Mesendoderm (in vitro differentiated cells): ENCODE results near the gene KRT78.

Source experiments
- DNase-seq: peaks from one replicate; pipeline ENCODE4 v3.0.0; 2013
- H2AK5ac ChIP-seq: 2 replicates; pipeline ENCODE4 v1.6.1; 2013; ENCODE audit warnings: low read length, inconsistent platforms
- H2BK120ac ChIP-seq: 2 replicates; pipeline ENCODE4 v1.6.1; 2013; ENCODE audit warnings: low read depth, mild to moderate bottlenecking, low read length, moderate library complexity, mixed read lengths
- H2BK15ac ChIP-seq: replicated peaks from 2 replicates; pipeline ENCODE4 v1.6.1; 2013; ENCODE audit warnings: low read depth, mild to moderate bottlenecking, moderate library complexity
- H2BK5ac ChIP-seq: 2 replicates; pipeline ENCODE4 v1.6.1; 2013; ENCODE audit warnings: low read length, inconsistent platforms
- H3K18ac ChIP-seq: 2 replicates; pipeline ENCODE4 v1.6.1; 2013; ENCODE audit warnings: mild to moderate bottlenecking, low read length, mixed read lengths
- H3K23ac ChIP-seq: one replicate; pipeline ENCODE4 v1.6.1; 2013; ENCODE audit warnings: low read length
- H3K27ac ChIP-seq: 2 replicates; pipeline ENCODE4 v1.5.1; 2013; ENCODE audit warnings: low read depth, mild to moderate bottlenecking, inconsistent platforms, low read length, moderate library complexity
- H3K27me3 ChIP-seq: 2 replicates; pipeline ENCODE4 v1.6.1; 2013; ENCODE audit warnings: low read length, control low read depth, mild to moderate bottlenecking, inconsistent platforms; ENCODE audit not compliant: insufficient read depth, poor library complexity
- H3K36me3 ChIP-seq: 2 replicates; pipeline ENCODE4 v1.6.1; 2013; ENCODE audit warnings: low read length, inconsistent platforms; ENCODE audit not compliant: control insufficient read depth, insufficient read depth
- H3K4ac ChIP-seq: one replicate; pipeline ENCODE4 v1.6.1; 2013; ENCODE audit warnings: low read depth, mild to moderate bottlenecking, low read length, moderate library complexity
- H3K4me1 ChIP-seq: 2 replicates; pipeline ENCODE4 v1.6.1; 2013; ENCODE audit warnings: low read depth, low read length, inconsistent platforms; ENCODE audit not compliant: control insufficient read depth
- H3K4me2 ChIP-seq: 2 replicates; pipeline ENCODE4 v1.6.1; 2013; ENCODE audit warnings: low read length
- H3K4me3 ChIP-seq: 2 replicates; pipeline ENCODE4 v1.5.1; 2013; ENCODE audit warnings: mild to moderate bottlenecking, low read length
- H3K56ac ChIP-seq: one replicate; pipeline ENCODE4 v1.6.1; 2013; ENCODE audit warnings: low read length
- H3K79me1 ChIP-seq: 2 replicates; pipeline ENCODE4 v1.6.1; 2013; ENCODE audit warnings: low read length, inconsistent platforms
- H3K79me2 ChIP-seq: 2 replicates; pipeline ENCODE4 v1.6.1; 2013; ENCODE audit warnings: mild to moderate bottlenecking, low read length; ENCODE audit not compliant: control insufficient read depth, insufficient read depth
- H3K9ac ChIP-seq: 2 replicates; pipeline ENCODE4 v1.6.1; 2013; ENCODE audit warnings: low read length, inconsistent platforms
- H4K5ac ChIP-seq: one replicate; pipeline ENCODE4 v1.6.1; 2013; ENCODE audit warnings: low read length
- H4K8ac ChIP-seq: one replicate; pipeline ENCODE4 v1.6.1; 2013; ENCODE audit warnings: low read depth, mild to moderate bottlenecking, control low read depth, low read length, moderate library complexity
- WGBS: extraction: QIAGEN DNeasy Blood & Tissue Kit; methylation state at CpG from one replicate; pipeline ENCODE4 v1.1.7; 2013; ENCODE audit warnings: low lambda C conversion rate, missing lambda C conversion rate; ENCODE audit not compliant: insufficient coverage; ENCODE audit errors: extremely low coverage; 5-methylcytosine and 5-hydroxymethylcytosine counted together

KRT78 gene

DNA sequence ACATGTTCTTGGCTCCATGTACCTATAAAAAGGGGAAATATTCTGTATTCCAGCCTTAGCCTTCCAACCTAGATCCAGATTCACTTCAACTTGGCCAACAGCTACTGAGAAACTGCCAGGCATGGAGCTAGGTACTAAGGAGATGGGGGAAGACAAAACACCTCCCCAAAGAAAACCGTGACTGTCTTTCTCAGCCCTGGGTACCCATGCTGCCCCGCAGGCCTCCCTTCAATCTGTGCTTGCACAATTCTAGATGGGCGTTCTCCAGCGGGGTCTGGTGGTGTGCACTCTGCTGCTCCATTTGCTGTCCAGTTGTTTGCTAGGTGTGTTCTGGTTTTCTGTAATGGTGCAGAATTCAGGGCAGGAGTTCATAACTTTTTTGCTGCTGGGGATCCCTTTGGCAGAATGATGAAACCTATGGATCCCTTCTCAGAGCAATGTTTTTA lies 34.1 kb downstream of the KRT78 start:
- H3K9ac ChIP-seq: no peak overlapping the region
- no peak overlapping the region for H3K18ac ChIP-seq
- no peaks in the 10 kb centered on the region for H3K27me3 ChIP-seq
- no peaks in the 10 kb centered on the region for H3K4me1 ChIP-seq
- no peak overlapping the region for H3K56ac ChIP-seq
- no peak overlapping the region for H2BK15ac ChIP-seq
- no peak overlapping the region for H3K27ac ChIP-seq
- H3K79me2 ChIP-seq: no peaks in the 10 kb centered on the region
- H3K4ac ChIP-seq: no peak overlapping the region
- H3K4me2 ChIP-seq: no peak overlapping the region
- no peaks in the 10 kb centered on the region for H3K79me1 ChIP-seq
- no peak overlapping the region for H4K8ac ChIP-seq
- no peaks in the 10 kb centered on the region for H3K36me3 ChIP-seq
- DNase-seq: no peak
- no peak overlapping the region for H3K4me3 ChIP-seq
- H3K23ac ChIP-seq: no peak overlapping the region
- no peak overlapping the region for H4K5ac ChIP-seq
- H2BK5ac ChIP-seq: no peak overlapping the region
- H2AK5ac ChIP-seq: no peak overlapping the region
- no peak overlapping the region for H2BK120ac ChIP-seq
- no CpG with 5 or more reads among the region's 4 CpGs for WGBS

DNA sequence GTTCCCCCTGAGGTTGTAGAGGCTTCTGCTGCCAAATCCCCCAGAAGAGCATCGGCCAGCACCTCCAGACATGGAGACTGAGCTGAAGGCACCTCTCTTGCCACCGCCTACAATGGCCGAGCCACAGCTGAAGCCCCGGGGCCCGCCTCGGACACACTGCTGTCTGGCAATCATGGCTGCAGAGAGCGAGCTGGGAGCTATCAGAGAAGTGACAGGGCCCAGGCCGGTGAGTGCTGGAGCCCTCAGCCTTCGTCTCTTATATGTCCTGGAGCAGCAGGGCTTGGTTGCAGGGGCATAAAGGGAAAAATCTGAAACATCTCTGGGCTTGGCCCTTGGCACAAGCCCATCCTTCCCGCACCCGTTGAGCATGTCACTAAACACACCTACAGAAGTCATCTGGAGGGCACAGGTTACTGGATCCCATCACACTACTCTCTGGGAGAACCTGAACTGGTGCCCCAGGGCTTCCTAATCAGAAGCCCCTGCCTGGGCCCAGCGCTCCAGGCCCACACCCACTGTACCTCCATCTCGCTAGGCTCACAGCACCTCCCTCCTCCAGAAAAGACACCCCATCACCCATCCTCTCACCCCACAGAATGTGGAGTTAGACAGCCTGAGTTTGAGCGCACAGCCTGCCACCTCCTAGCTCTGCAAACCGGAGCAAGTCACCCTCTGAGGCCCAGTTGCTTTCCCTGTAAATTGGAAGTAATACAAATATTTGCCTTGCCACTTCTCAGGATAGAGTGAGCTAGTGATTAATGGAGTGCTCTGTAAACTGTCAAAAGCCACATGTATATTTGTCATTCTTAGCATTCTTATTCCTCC lies 34.7 kb downstream of the KRT78 start, which contains the start of gene KRT4:
TSS of gene KRT4 (minus strand) at position 232 of the 825 bp plus-strand sequence. CDS start at position 174, 58 bp downstream.
- Histone ChIP-seq H3K56ac (no peak within 1 kb of the TSS), H3K4ac (no peak within 1 kb of the TSS), H3K27me3 (no peaks in the 10 kb centered on the region), H4K5ac (no peak within 1 kb of the TSS), H3K4me2 (no peak within 1 kb of the TSS), H3K23ac (no peak within 1 kb of the TSS), H3K4me1 (no peaks in the 10 kb centered on the region), H4K8ac (no peak within 1 kb of the TSS), H2BK5ac (no peak within 1 kb of the TSS), H2BK15ac (no peak within 1 kb of the TSS), H3K9ac (no peak within 1 kb of the TSS), H3K4me3 (no peak within 1 kb of the TSS), H2BK120ac (no peak within 1 kb of the TSS), H3K79me1 (no peaks in the 10 kb centered on the region), H3K18ac (no peak within 1 kb of the TSS), H2AK5ac (no peak within 1 kb of the TSS), H3K36me3 (no peaks in the 10 kb centered on the region), H3K27ac (no peak within 1 kb of the TSS), H3K79me2 (no peaks in the 10 kb centered on the region)
- no peak for DNase-seq
- WGBS: no CpG with 5 or more reads among the region's 15 CpGs

DNA sequence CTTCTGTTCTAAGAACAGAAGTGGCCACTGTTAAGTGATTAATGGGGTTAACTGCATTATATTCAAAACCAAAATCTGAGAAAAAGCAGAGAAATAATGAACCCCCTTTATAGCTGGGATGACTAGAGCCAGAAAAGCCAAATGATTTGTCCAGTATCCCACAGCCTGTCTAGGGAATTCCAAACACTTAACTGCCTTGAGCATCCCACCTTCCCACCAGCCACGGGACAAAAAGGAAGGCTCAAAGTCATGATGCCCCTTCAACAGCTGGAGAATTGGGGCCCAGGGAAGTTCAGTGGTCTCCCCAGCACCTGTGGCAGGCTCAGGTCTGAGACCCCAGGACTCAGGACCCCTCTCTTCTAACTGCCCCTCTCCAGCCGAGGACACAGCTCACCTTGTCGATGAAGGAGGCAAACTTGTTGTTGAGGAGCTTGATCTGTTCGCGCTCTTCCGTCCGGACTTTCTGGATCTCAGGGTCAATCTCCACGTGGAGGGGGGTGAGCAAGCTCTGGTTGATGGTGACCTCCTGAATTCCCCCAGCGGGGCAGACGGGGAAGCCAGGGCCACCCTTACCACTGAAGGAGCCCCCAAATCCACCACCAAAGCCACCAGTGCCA lies 35.5 kb downstream of the KRT78 start:
- Histone ChIP-seq H3K79me1 (no peaks in the 10 kb centered on the region), H3K79me2 (no peaks in the 10 kb centered on the region), H3K36me3 (no peaks in the 10 kb centered on the region), H4K5ac (no peak overlapping the region), H2BK15ac (no peak overlapping the region), H3K27me3 (no peaks in the 10 kb centered on the region), H2BK120ac (no peak overlapping the region), H3K56ac (no peak overlapping the region), H3K27ac (no peak overlapping the region), H3K18ac (no peak overlapping the region), H3K4ac (no peak overlapping the region), H3K4me2 (no peak overlapping the region), H3K23ac (no peak overlapping the region), H3K9ac (no peak overlapping the region), H2BK5ac (no peak overlapping the region), H2AK5ac (no peak overlapping the region), H4K8ac (no peak overlapping the region), H3K4me1 (no peaks in the 10 kb centered on the region), H3K4me3 (no peak overlapping the region)
- WGBS: no CpG with 5 or more reads among the region's 10 CpGs
- DNase-seq: no peak

DNA sequence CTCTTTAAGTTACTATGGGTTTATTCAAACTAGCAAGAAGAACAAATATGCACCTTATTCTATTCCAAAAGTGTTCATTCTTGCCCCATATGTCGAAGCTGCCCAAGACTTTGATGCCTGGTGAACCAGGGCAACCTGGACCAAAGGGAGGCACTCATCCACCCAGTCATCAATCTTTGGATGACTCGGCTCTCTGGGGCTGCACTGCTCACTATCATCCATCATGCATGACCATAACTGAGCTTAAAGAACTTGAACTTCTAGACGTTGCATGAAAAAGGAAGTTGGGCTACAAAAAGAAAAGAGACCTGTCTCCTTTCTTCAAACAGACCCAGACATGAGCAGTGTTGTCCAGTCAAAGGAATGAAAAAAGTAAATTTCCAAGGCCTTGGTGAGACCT lies 36.0 kb downstream of the KRT78 start:
- no peak overlapping the region for H2BK5ac ChIP-seq
- WGBS: no CpG with 5 or more reads among the region's 3 CpGs
- H3K56ac ChIP-seq: no peak overlapping the region

DNA sequence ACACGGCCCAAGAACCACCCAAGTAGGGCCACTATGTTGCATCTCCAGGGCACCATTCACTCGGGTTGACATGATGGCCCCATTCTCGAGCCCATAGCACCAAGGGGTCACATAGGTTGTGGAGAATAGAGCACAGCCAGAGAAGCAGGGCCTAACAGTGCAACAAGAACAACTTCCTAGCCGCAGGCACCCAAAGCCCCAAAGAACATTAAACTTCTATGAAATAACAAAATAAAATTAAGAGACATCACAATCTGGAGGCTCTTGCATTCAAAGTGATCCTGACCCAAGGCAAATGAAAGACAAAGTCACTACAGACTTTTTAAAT lies 36.8 kb downstream of the KRT78 start:
- Histone ChIP-seq H3K4ac (no peak overlapping the region), H4K5ac (no peak overlapping the region), H4K8ac (no peak overlapping the region), H3K18ac (no peak overlapping the region), H2BK15ac (no peak overlapping the region), H2AK5ac (no peak overlapping the region), H3K23ac (no peak overlapping the region), H2BK5ac (no peak overlapping the region), H3K56ac (no peak overlapping the region), H3K27ac (no peak overlapping the region), H3K9ac (no peak overlapping the region), H2BK120ac (no peak overlapping the region), H3K36me3 (no peaks in the 10 kb centered on the region), H3K79me2 (no peaks in the 10 kb centered on the region), H3K4me2 (no peak overlapping the region), H3K4me3 (no peak overlapping the region), H3K4me1 (no peaks in the 10 kb centered on the region), H3K27me3 (no peaks in the 10 kb centered on the region), H3K79me1 (no peaks in the 10 kb centered on the region)
- no CpG with 5 or more reads among the region's 4 CpGs for WGBS
- DNase-seq: no peak

More for the DNA sequence above, 36.0 kb downstream of the KRT78 start:
- Histone ChIP-seq H3K27me3 (no peaks in the 10 kb centered on the region), H3K23ac (no peak overlapping the region), H3K4me2 (no peak overlapping the region), H2BK15ac (no peak overlapping the region), H3K4me1 (no peaks in the 10 kb centered on the region), H3K18ac (no peak overlapping the region), H2BK120ac (no peak overlapping the region), H3K4me3 (no peak overlapping the region), H3K36me3 (no peaks in the 10 kb centered on the region), H2AK5ac (no peak overlapping the region), H4K8ac (no peak overlapping the region), H3K79me2 (no peaks in the 10 kb centered on the region), H3K4ac (no peak overlapping the region), H3K9ac (no peak overlapping the region), H3K27ac (no peak overlapping the region), H3K79me1 (no peaks in the 10 kb centered on the region), H4K5ac (no peak overlapping the region)
- DNase-seq: no peak
